ENCODE data around the gene MEDAG. TPM values are rescaled to one million over a fixed set of nuclear protein-coding genes. Genes with fewer than 3 reads are reported as not detected.

Gene MEDAG
- total RNA-seq, 6 donors from 2014 or later: 1.4 to 12.1 (median 5.1) TPM; not detected in 1

DNA sequence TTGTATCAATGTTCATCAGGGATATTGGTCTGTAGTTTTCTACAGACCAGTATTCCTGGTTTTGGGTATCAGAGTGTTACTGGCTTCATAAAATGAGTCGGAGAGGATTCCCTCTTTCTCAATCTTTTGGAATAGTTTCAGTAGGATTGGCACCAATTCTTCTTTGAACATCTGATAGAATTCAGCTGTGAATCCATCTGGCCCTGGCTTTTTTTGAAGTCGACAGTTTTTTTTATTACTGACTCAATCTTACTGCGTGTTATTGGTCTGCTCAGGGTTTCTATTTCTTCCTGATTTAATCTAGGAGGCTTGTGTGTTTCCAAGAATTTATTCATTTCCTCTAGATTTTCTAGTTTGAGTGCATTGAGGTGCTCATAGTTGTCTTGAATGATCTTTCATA, 37.8 kb downstream of the MEDAG start:
- no peak for TF ChIP-seq POLR2AphosphoS5 (IDR thresholded peaks at IDR 0.05)
- TF ChIP-seq EP300 (IDR thresholded peaks at IDR 0.05): no peak
- TF ChIP-seq, protein P1, sequence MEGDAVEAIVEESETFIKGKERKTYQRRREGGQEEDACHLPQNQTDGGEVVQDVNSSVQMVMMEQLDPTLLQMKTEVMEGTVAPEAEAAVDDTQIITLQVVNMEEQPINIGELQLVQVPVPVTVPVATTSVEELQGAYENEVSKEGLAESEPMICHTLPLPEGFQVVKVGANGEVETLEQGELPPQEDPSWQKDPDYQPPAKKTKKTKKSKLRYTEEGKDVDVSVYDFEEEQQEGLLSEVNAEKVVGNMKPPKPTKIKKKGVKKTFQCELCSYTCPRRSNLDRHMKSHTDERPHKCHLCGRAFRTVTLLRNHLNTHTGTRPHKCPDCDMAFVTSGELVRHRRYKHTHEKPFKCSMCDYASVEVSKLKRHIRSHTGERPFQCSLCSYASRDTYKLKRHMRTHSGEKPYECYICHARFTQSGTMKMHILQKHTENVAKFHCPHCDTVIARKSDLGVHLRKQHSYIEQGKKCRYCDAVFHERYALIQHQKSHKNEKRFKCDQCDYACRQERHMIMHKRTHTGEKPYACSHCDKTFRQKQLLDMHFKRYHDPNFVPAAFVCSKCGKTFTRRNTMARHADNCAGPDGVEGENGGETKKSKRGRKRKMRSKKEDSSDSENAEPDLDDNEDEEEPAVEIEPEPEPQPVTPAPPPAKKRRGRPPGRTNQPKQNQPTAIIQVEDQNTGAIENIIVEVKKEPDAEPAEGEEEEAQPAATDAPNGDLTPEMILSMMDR (IDR thresholded peaks at IDR 0.05): no peak
- no peak for TF ChIP-seq POLR2A (IDR thresholded peaks at IDR 0.05)
- DNase-seq (no peak), ATAC-seq (ENCODE audit: low FRiP score in 2 of 2) (no peak)
- Histone ChIP-seq H3K9me3 (no peaks in the 10 kb centered on the region), H3K27ac (no peak overlapping the region), H3K27me3 (no peaks in the 10 kb centered on the region), H3K4me3 (no peak overlapping the region), H3K36me3 (no peaks in the 10 kb centered on the region), H3K4me1 (no peaks in the 10 kb centered on the region)
- WGBS, 2 donors: 70 to 87% methylated on average over 3 of the region's 3 CpGs

GRCh38 chr13:30957258-30957943, 51.3 kb downstream of the MEDAG start:
- ATAC-seq (ENCODE audit: low FRiP score in 2 of 2): peak in 1 of 2 donors; percentile 41
- H3K4me3 ChIP-seq: no peak overlapping the region
- no peak for DNase-seq
- 72 to 73% methylated on average over 5 of the region's 5 CpGs for WGBS, 2 donors
- no peaks in the 10 kb centered on the region for H3K9me3 ChIP-seq
- H3K27ac ChIP-seq: no peak overlapping the region
- no peaks in the 10 kb centered on the region for H3K27me3 ChIP-seq
- no peaks in the 10 kb centered on the region for H3K36me3 ChIP-seq
- TF ChIP-seq EP300 (IDR thresholded peaks at IDR 0.05) (no peak), POLR2AphosphoS5 (IDR thresholded peaks at IDR 0.05) (no peak), POLR2A (IDR thresholded peaks at IDR 0.05) (no peak)
- TF ChIP-seq, protein P1 (IDR thresholded peaks at IDR 0.05): no peak
- H3K4me1 ChIP-seq: no peaks in the 10 kb centered on the region

- no peaks in the 10 kb centered on the region for H3K27me3 ChIP-seq
- no peaks in the 10 kb centered on the region for H3K4me1 ChIP-seq
- no peak overlapping the region for H3K27ac ChIP-seq
- TF ChIP-seq, protein P1 (IDR thresholded peaks at IDR 0.05): no peak
- TF ChIP-seq POLR2AphosphoS5 (IDR thresholded peaks at IDR 0.05): no peak
- TF ChIP-seq EP300 (IDR thresholded peaks at IDR 0.05): no peak
- no peak for TF ChIP-seq POLR2A (IDR thresholded peaks at IDR 0.05)
- DNase-seq (no peak), ATAC-seq (ENCODE audit: low FRiP score in 2 of 2) (no peak)
- 69 to 85% methylated on average over 1 of the region's 1 CpG for WGBS, 2 donors
- no peaks in the 10 kb centered on the region for H3K36me3 ChIP-seq
- no peaks in the 10 kb centered on the region for H3K9me3 ChIP-seq
- no peak overlapping the region for H3K4me3 ChIP-seq
Observed at GRCh38 chr13:30959678-30960077, 53.6 kb downstream of the MEDAG start.

GRCh38 chr13:30963791-30964190, 57.7 kb downstream of the MEDAG start:
- DNase-seq: peak in 1 of 2 donors; percentile 67
- TF ChIP-seq POLR2A (IDR thresholded peaks at IDR 0.05) (no peak), EP300 (IDR thresholded peaks at IDR 0.05) (no peak), POLR2AphosphoS5 (IDR thresholded peaks at IDR 0.05) (no peak)
- TF ChIP-seq, protein P1 (IDR thresholded peaks at IDR 0.05): no peak
- no peaks in the 10 kb centered on the region for H3K4me1 ChIP-seq
- H3K4me3 ChIP-seq: no peak overlapping the region
- H3K27me3 ChIP-seq: no peaks in the 10 kb centered on the region
- no peaks in the 10 kb centered on the region for H3K36me3 ChIP-seq
- no peak overlapping the region for H3K27ac ChIP-seq
- H3K9me3 ChIP-seq: no peaks in the 10 kb centered on the region
- 36 to 37% methylated on average over 5 of the region's 5 CpGs for WGBS, 2 donors
- peak; percentile 39 to 84 for ATAC-seq (ENCODE audit: low FRiP score in 2 of 2)

DNA sequence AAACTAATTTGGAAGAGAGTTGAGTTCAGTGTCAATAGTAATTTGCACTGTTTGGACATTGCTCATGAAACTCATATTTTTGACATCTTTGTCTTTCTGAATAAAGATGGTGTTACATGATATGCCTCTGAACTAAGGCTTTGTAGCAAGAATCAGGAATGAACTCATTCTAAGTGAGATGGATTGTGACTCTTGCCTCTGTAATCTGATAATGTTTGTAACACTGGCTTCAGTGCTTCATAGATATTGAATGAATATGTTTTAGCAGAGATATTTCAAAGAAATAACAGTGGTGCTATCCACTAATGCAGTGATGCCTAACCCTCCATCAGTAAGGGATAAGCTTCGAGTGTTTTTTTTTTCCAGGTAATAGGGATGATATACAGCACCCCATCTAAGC, 59.3 kb downstream of the MEDAG start:
- no peak for DNase-seq
- no peak for TF ChIP-seq EP300 (IDR thresholded peaks at IDR 0.05)
- no peak for TF ChIP-seq POLR2A (IDR thresholded peaks at IDR 0.05)
- no peak for TF ChIP-seq POLR2AphosphoS5 (IDR thresholded peaks at IDR 0.05)
- H3K36me3 ChIP-seq: no peaks in the 10 kb centered on the region
- no peaks in the 10 kb centered on the region for H3K9me3 ChIP-seq
- H3K27ac ChIP-seq: no peak overlapping the region
- peaks cover 0 to 4% (median under 1%) of the 10 kb centered on the region in 4 donors for H3K4me1 ChIP-seq
- no peaks in the 10 kb centered on the region for H3K27me3 ChIP-seq
- ATAC-seq (ENCODE audit: low FRiP score in 2 of 2): no peak
- 64 to 96% methylated on average over 1 of the region's 1 CpG for WGBS, 2 donors
- no peak overlapping the region for H3K4me3 ChIP-seq
